ENCODE results near the gene RABGAP1L. TPM values are rescaled to one million over a fixed set of nuclear protein-coding genes. Genes with fewer than 3 reads are reported as not detected.

The RABGAP1L gene
- total and polyA plus RNA-seq, 2 donors (not counting 3 experiments of a cell fraction or from before 2014, with no cell fraction given), result 6.4 to 22.2 TPM

DNA sequence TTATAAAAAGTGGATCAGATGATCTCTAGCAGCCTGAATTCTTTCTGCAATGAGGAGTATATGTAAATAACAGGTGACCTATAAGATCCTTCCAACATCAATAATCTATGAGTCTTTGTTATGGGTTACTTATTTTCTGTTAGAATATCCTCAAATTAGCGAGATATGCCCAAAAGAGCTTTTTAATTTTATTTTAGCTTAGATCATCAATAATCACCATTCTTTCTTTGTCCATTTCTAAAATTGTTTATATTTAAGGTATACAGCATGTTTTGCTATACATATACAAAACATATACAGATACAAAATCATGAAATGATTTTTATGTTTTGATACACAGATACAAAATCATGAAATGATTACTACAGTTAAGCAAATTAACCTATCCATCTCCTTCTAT, 11.8 kb downstream of the RABGAP1L start:
- FAIRE-seq, result no peak
- H3K4me1 ChIP-seq (ENCODE audit: control insufficient read depth, extremely low read depth, insufficient read depth, low read length), result no peaks in the 10 kb centered on the region
- POLR2A ChIA-PET, result no interaction called here

More for the DNA sequence above, 11.8 kb downstream of the RABGAP1L start:
- Histone ChIP-seq H3K9me3 (replicated peaks; ENCODE audit: control insufficient read depth, insufficient read depth, low read length) (no peaks in the 10 kb centered on the region), H3K9ac (replicated peaks; ENCODE audit: extremely low read depth, insufficient read depth, low read length) (no peak overlapping the region), H3K4me3 (replicated peaks in 1 of 3; ENCODE audit: insufficient read depth in 1 of 3, low read depth in 1 of 3, low read length in 3 of 3) (no peak overlapping the region), H3K36me3 (ENCODE audit: control insufficient read depth in 2 of 2, extremely low read depth in 1 of 2, insufficient read depth in 2 of 2, low read length in 2 of 2) (no peaks in the 10 kb centered on the region), H3K9me1 (replicated peaks; ENCODE audit: control insufficient read depth, extremely low read depth, insufficient read depth, low read length) (no peaks in the 10 kb centered on the region), H3K79me2 (ENCODE audit: control insufficient read depth, insufficient read depth, low read length) (no peaks in the 10 kb centered on the region), H3K27me3 (ENCODE audit: control insufficient read depth in 2 of 2, insufficient read depth in 2 of 2, low read length in 2 of 2) (no peaks in the 10 kb centered on the region), H2AFZ (ENCODE audit: low read depth, low read length) (no peak overlapping the region), H3K4me2 (ENCODE audit: insufficient read depth, low read length) (no peak overlapping the region), H4K20me1 (replicated peaks; ENCODE audit: control insufficient read depth, extremely low read depth, insufficient read depth, low read length) (no peaks in the 10 kb centered on the region), H3K27ac (ENCODE audit: insufficient read depth, low read depth, low read length) (no peak overlapping the region)
- no peak for DNase-seq (ENCODE audit: low read depth, low spot score)
- intact Hi-C loops (cut with micrococcal nuclease) (no loop called here), dilution Hi-C loops (cut with MboI; ENCODE audit: extremely low pct_ligation_motif_present, low sequenced_read_pairs) (no loop called here)
- TF ChIP-seq POLR2A (IDR thresholded peaks at IDR 0.05; ENCODE audit: low read depth, low read length), result no peak
- TF ChIP-seq FOS (IDR thresholded peaks at IDR 0.05; ENCODE audit: borderline replicate concordance, insufficient read depth, low read length), result no peak
- TF ChIP-seq MYC (IDR thresholded peaks at IDR 0.05; ENCODE audit: low read depth, low read length), result no peak
- TF ChIP-seq, protein P1, sequence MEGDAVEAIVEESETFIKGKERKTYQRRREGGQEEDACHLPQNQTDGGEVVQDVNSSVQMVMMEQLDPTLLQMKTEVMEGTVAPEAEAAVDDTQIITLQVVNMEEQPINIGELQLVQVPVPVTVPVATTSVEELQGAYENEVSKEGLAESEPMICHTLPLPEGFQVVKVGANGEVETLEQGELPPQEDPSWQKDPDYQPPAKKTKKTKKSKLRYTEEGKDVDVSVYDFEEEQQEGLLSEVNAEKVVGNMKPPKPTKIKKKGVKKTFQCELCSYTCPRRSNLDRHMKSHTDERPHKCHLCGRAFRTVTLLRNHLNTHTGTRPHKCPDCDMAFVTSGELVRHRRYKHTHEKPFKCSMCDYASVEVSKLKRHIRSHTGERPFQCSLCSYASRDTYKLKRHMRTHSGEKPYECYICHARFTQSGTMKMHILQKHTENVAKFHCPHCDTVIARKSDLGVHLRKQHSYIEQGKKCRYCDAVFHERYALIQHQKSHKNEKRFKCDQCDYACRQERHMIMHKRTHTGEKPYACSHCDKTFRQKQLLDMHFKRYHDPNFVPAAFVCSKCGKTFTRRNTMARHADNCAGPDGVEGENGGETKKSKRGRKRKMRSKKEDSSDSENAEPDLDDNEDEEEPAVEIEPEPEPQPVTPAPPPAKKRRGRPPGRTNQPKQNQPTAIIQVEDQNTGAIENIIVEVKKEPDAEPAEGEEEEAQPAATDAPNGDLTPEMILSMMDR (IDR thresholded peaks at IDR 0.05; ENCODE audit: extremely low read depth in 1 of 2, insufficient read depth in 1 of 2, low read depth in 1 of 2, low read length in 2 of 2), result no peak
- TF ChIP-seq GATA2 (IDR thresholded peaks at IDR 0.05; ENCODE audit: insufficient read depth, insufficient read length, low read depth, low read length), result no peak
- TF ChIP-seq JUN (IDR thresholded peaks at IDR 0.05; ENCODE audit: borderline replicate concordance, insufficient read depth, insufficient read length, low read depth), result no peak
- TF ChIP-seq, protein P2, sequence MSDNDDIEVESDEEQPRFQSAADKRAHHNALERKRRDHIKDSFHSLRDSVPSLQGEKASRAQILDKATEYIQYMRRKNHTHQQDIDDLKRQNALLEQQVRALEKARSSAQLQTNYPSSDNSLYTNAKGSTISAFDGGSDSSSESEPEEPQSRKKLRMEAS (IDR thresholded peaks at IDR 0.05; ENCODE audit: insufficient read depth, insufficient read length), result no peak
- no peak for TF ChIP-seq POLR2AphosphoS5 (IDR thresholded peaks at IDR 0.05; ENCODE audit: insufficient read depth, low read depth, low read length)
- TF ChIP-seq EZH2 (IDR thresholded peaks at IDR 0.05; ENCODE audit: borderline replicate concordance, low read depth, low read length, severe bottlenecking), result no peak
- CTCF ChIA-PET, result interaction anchor here (2.1 kb wide), 1 partner anchor 11 kb away, joined by 5 read pairs; no protein-coding TSS in a partner anchor
- no TSS peak for BruUV-seq (replicated peaks)

All from endothelial cell of umbilical vein (primary cell).